ENCODE results near the gene MBD6.
"Not testable (repeated sequence)": the region's sequence is repeated elsewhere in the genome, so short reads cannot be mapped to it uniquely, and the experiment has no call there.

Gene MBD6

GRCh38 chr12:57502311-57502969 lies 20.2 kb upstream of the MBD6 start:
- H3K9ac ChIP-seq (ENCODE audit: low read depth in 1 of 2, low read length in 2 of 2); H3K27ac ChIP-seq (ENCODE audit: low read depth, low read length); H3K9me3 ChIP-seq (ENCODE audit: control insufficient read depth in 1 of 2, low read length in 2 of 2); H3K27me3 ChIP-seq (ENCODE audit: control insufficient read depth in 1 of 2, insufficient read depth in 2 of 2, low read length in 2 of 2); H3K4me1 ChIP-seq (ENCODE audit: control insufficient read depth in 1 of 2, insufficient read depth in 2 of 2, low read length in 2 of 2); H3K4me3 ChIP-seq (ENCODE audit: low read depth in 1 of 2, low read length in 2 of 2): not testable (repeated sequence)
- peaks cover 31 to 77% of the 10 kb centered on the region in 2 donors for H3K36me3 ChIP-seq (ENCODE audit: control insufficient read depth in 1 of 2, insufficient read depth in 2 of 2, low read length in 2 of 2)

GRCh38 chr12:57506541-57506940 lies 16.1 kb upstream of the MBD6 start:
- not testable (repeated sequence) for H3K4me1 ChIP-seq (ENCODE audit: control insufficient read depth in 1 of 2, insufficient read depth in 2 of 2, low read length in 2 of 2); H3K9ac ChIP-seq (ENCODE audit: low read depth in 1 of 2, low read length in 2 of 2); H3K4me3 ChIP-seq (ENCODE audit: low read depth in 1 of 2, low read length in 2 of 2); H3K27ac ChIP-seq (ENCODE audit: low read depth, low read length); H3K27me3 ChIP-seq (ENCODE audit: control insufficient read depth in 1 of 2, insufficient read depth in 2 of 2, low read length in 2 of 2); H3K9me3 ChIP-seq (ENCODE audit: control insufficient read depth in 1 of 2, low read length in 2 of 2)
- H3K36me3 ChIP-seq (ENCODE audit: control insufficient read depth in 1 of 2, insufficient read depth in 2 of 2, low read length in 2 of 2) = peaks cover 9 to 56% of the 10 kb centered on the region in 2 donors

GRCh38 chr12:57507796-57508195 lies 14.8 kb upstream of the MBD6 start:
- H3K9me3 ChIP-seq (ENCODE audit: control insufficient read depth in 1 of 2, low read length in 2 of 2); H3K27me3 ChIP-seq (ENCODE audit: control insufficient read depth in 1 of 2, insufficient read depth in 2 of 2, low read length in 2 of 2); H3K4me3 ChIP-seq (ENCODE audit: low read depth in 1 of 2, low read length in 2 of 2); H3K4me1 ChIP-seq (ENCODE audit: control insufficient read depth in 1 of 2, insufficient read depth in 2 of 2, low read length in 2 of 2); H3K27ac ChIP-seq (ENCODE audit: low read depth, low read length); H3K9ac ChIP-seq (ENCODE audit: low read depth in 1 of 2, low read length in 2 of 2): not testable (repeated sequence)
- H3K36me3 ChIP-seq (ENCODE audit: control insufficient read depth in 1 of 2, insufficient read depth in 2 of 2, low read length in 2 of 2) = peaks cover 15 to 59% of the 10 kb centered on the region in 2 donors

GRCh38 chr12:57511161-57511560 lies 11.5 kb upstream of the MBD6 start:
- Histone ChIP-seq H3K4me3 (ENCODE audit: low read depth in 1 of 2, low read length in 2 of 2) (no peak overlapping the region), H3K9ac (ENCODE audit: low read depth in 1 of 2, low read length in 2 of 2) (no peak overlapping the region), H3K27me3 (ENCODE audit: control insufficient read depth in 1 of 2, insufficient read depth in 2 of 2, low read length in 2 of 2) (no peaks in the 10 kb centered on the region), H3K36me3 (ENCODE audit: control insufficient read depth in 1 of 2, insufficient read depth in 2 of 2, low read length in 2 of 2) (peaks cover 38 to 57% of the 10 kb centered on the region in 2 donors), H3K27ac (ENCODE audit: low read depth, low read length) (no peak overlapping the region), H3K9me3 (ENCODE audit: control insufficient read depth in 1 of 2, low read length in 2 of 2) (no peaks in the 10 kb centered on the region), H3K4me1 (ENCODE audit: control insufficient read depth in 1 of 2, insufficient read depth in 2 of 2, low read length in 2 of 2) (no peaks in the 10 kb centered on the region)

- Histone ChIP-seq H3K27me3 (ENCODE audit: control insufficient read depth in 1 of 2, insufficient read depth in 2 of 2, low read length in 2 of 2) (no peaks in the 10 kb centered on the region), H3K36me3 (ENCODE audit: control insufficient read depth in 1 of 2, insufficient read depth in 2 of 2, low read length in 2 of 2) (peaks cover 41 to 58% of the 10 kb centered on the region in 2 donors), H3K9ac (ENCODE audit: low read depth in 1 of 2, low read length in 2 of 2) (no peak overlapping the region), H3K4me3 (ENCODE audit: low read depth in 1 of 2, low read length in 2 of 2) (no peak overlapping the region), H3K27ac (ENCODE audit: low read depth, low read length) (no peak overlapping the region), H3K9me3 (ENCODE audit: control insufficient read depth in 1 of 2, low read length in 2 of 2) (no peaks in the 10 kb centered on the region), H3K4me1 (ENCODE audit: control insufficient read depth in 1 of 2, insufficient read depth in 2 of 2, low read length in 2 of 2) (no peaks in the 10 kb centered on the region)
These were observed 10.9 kb upstream of the MBD6 start for GRCh38 chr12:57511588-57512325.

GRCh38 chr12:57512665-57513064 lies 10.0 kb upstream of the MBD6 start:
- no peak overlapping the region for H3K4me3 ChIP-seq (ENCODE audit: low read depth in 1 of 2, low read length in 2 of 2)
- peaks cover 49 to 65% of the 10 kb centered on the region in 2 donors for H3K36me3 ChIP-seq (ENCODE audit: control insufficient read depth in 1 of 2, insufficient read depth in 2 of 2, low read length in 2 of 2)
- peaks cover 5 to 6% of the 10 kb centered on the region in 2 donors for H3K4me1 ChIP-seq (ENCODE audit: control insufficient read depth in 1 of 2, insufficient read depth in 2 of 2, low read length in 2 of 2)
- H3K27ac ChIP-seq (ENCODE audit: low read depth, low read length) = no peak overlapping the region
- no peaks in the 10 kb centered on the region for H3K9me3 ChIP-seq (ENCODE audit: control insufficient read depth in 1 of 2, low read length in 2 of 2)
- H3K9ac ChIP-seq (ENCODE audit: low read depth in 1 of 2, low read length in 2 of 2) = no peak overlapping the region
- no peaks in the 10 kb centered on the region for H3K27me3 ChIP-seq (ENCODE audit: control insufficient read depth in 1 of 2, insufficient read depth in 2 of 2, low read length in 2 of 2)

- H3K9ac ChIP-seq (ENCODE audit: low read depth in 1 of 2, low read length in 2 of 2) = no peak overlapping the region
- H3K9me3 ChIP-seq (ENCODE audit: control insufficient read depth in 1 of 2, low read length in 2 of 2) = no peaks in the 10 kb centered on the region
- peaks cover 8 to 10% of the 10 kb centered on the region in 2 donors for H3K4me1 ChIP-seq (ENCODE audit: control insufficient read depth in 1 of 2, insufficient read depth in 2 of 2, low read length in 2 of 2)
- H3K36me3 ChIP-seq (ENCODE audit: control insufficient read depth in 1 of 2, insufficient read depth in 2 of 2, low read length in 2 of 2) = peaks cover 49 to 65% of the 10 kb centered on the region in 2 donors
- H3K4me3 ChIP-seq (ENCODE audit: low read depth in 1 of 2, low read length in 2 of 2) = no peak overlapping the region
- H3K27me3 ChIP-seq (ENCODE audit: control insufficient read depth in 1 of 2, insufficient read depth in 2 of 2, low read length in 2 of 2) = no peaks in the 10 kb centered on the region
- no peak overlapping the region for H3K27ac ChIP-seq (ENCODE audit: low read depth, low read length)
These were observed 9.4 kb upstream of the MBD6 start for GRCh38 chr12:57513266-57513665.

GRCh38 chr12:57513677-57514076 lies 8.9 kb upstream of the MBD6 start:
- not testable (repeated sequence) for H3K9ac ChIP-seq (ENCODE audit: low read depth in 1 of 2, low read length in 2 of 2); H3K27me3 ChIP-seq (ENCODE audit: control insufficient read depth in 1 of 2, insufficient read depth in 2 of 2, low read length in 2 of 2); H3K9me3 ChIP-seq (ENCODE audit: control insufficient read depth in 1 of 2, low read length in 2 of 2); H3K27ac ChIP-seq (ENCODE audit: low read depth, low read length); H3K4me3 ChIP-seq (ENCODE audit: low read depth in 1 of 2, low read length in 2 of 2)
- Histone ChIP-seq H3K4me1 (ENCODE audit: control insufficient read depth in 1 of 2, insufficient read depth in 2 of 2, low read length in 2 of 2) (peaks cover 12 to 14% of the 10 kb centered on the region in 2 donors), H3K36me3 (ENCODE audit: control insufficient read depth in 1 of 2, insufficient read depth in 2 of 2, low read length in 2 of 2) (peaks cover 49 to 65% of the 10 kb centered on the region in 2 donors)

- H3K4me1 ChIP-seq (ENCODE audit: control insufficient read depth in 1 of 2, insufficient read depth in 2 of 2, low read length in 2 of 2) = peaks cover 18 to 20% of the 10 kb centered on the region in 2 donors
- not testable (repeated sequence) for H3K27ac ChIP-seq (ENCODE audit: low read depth, low read length); H3K4me3 ChIP-seq (ENCODE audit: low read depth in 1 of 2, low read length in 2 of 2); H3K9me3 ChIP-seq (ENCODE audit: control insufficient read depth in 1 of 2, low read length in 2 of 2); H3K9ac ChIP-seq (ENCODE audit: low read depth in 1 of 2, low read length in 2 of 2); H3K27me3 ChIP-seq (ENCODE audit: control insufficient read depth in 1 of 2, insufficient read depth in 2 of 2, low read length in 2 of 2)
- peaks cover 49 to 61% of the 10 kb centered on the region in 2 donors for H3K36me3 ChIP-seq (ENCODE audit: control insufficient read depth in 1 of 2, insufficient read depth in 2 of 2, low read length in 2 of 2)
These were observed 8.4 kb upstream of the MBD6 start for GRCh38 chr12:57514246-57514645.

GRCh38 chr12:57514720-57515407 lies 7.8 kb upstream of the MBD6 start:
- H3K9me3 ChIP-seq (ENCODE audit: control insufficient read depth in 1 of 2, low read length in 2 of 2) = no peaks in the 10 kb centered on the region
- no peak overlapping the region for H3K27ac ChIP-seq (ENCODE audit: low read depth, low read length)
- peaks cover 21 to 25% of the 10 kb centered on the region in 2 donors for H3K4me1 ChIP-seq (ENCODE audit: control insufficient read depth in 1 of 2, insufficient read depth in 2 of 2, low read length in 2 of 2)
- H3K9ac ChIP-seq (ENCODE audit: low read depth in 1 of 2, low read length in 2 of 2) = no peak overlapping the region
- H3K36me3 ChIP-seq (ENCODE audit: control insufficient read depth in 1 of 2, insufficient read depth in 2 of 2, low read length in 2 of 2) = peaks cover 49 to 61% of the 10 kb centered on the region in 2 donors
- H3K27me3 ChIP-seq (ENCODE audit: control insufficient read depth in 1 of 2, insufficient read depth in 2 of 2, low read length in 2 of 2) = no peaks in the 10 kb centered on the region
- H3K4me3 ChIP-seq (ENCODE audit: low read depth in 1 of 2, low read length in 2 of 2) = no peak overlapping the region

Measured in duodenal mucosa (tissue), 2 donors.